Heart left ventricle (tissue), 13 donors: ENCODE data around the gene CCR2.

Experiments
- CTCF ChIP-seq, 12 donors: fragments of 200-600 bp; sonication (generic) in 4 of 12; IDR thresholded peaks; one replicate each; pipeline versions ENCODE4 v1.5.0 to v1.8.0; 2018 to 2022; ENCODE audit warnings: antibody characterized with exemption in 12 of 12, mild to moderate bottlenecking in 5 of 12
- POLR2A ChIP-seq, 2 donors: fragments of 450-650 bp; IDR thresholded peaks; one replicate each; pipeline ENCODE4 v1.6.1; 2017; ENCODE audit warnings: antibody characterized with exemption in 2 of 2, mild to moderate bottlenecking in 2 of 2, moderate library complexity in 2 of 2
- donor health status: ischemic (EF 13 %, LVEDD 7.1; RV severe dilation, severe dysfunction).
- donor health status: DM: no; HTN: yes; CAD: no.
- donor health status: DM: no; HTN: no; CAD: no.
- donor health status: ischemic (EF 25% LVEDD 6.9; RV normal size, moderate dysfunction).
- donor health status: ischemic (EF 25% LVEDD 5.7; RV mildly dilated, moderate dysfunction).
- donor health status: ischemic (EF 35%, LVEDD 5.7; RV mildly dilated, moderate dysfunction).
- donor health status: nonischemic (EF 11% LVEDD 7.7; RV severe dilation, severe dysfunction).
- donor health status: DM: yes; HTN: yes; CAD: no.
- donor health status: PGD.
- donor health status: ischemic (EF 29% LVEDD 5.4; RV normal size, mild dysfunction).
- donor health status: nonischemic (EF 23%, LVEDD 6.1; RV moderate dilation, normal function).

GRCh38 chr3:46378426-46378942 lies 24.6 kb downstream of the CCR2 start:
- TF ChIP-seq CTCF (IDR thresholded peaks at IDR 0.05) (peak; percentile 30 to 69 (median 54)), POLR2A (IDR thresholded peaks at IDR 0.05) (no peak)
